HG03521 (cell line): ENCODE measurements around the gene PLD3.
"Not testable (repeated sequence)": the region's sequence is repeated elsewhere in the genome, so short reads cannot be mapped to it uniquely, and the experiment has no call there.

Source experiments
- ATAC-seq: cut with Tn5 transposase; IDR thresholded peaks from one replicate; pipeline ENCODE4 v1.9.1; 2021; ENCODE audit warnings: mild to moderate bottlenecking, moderate library complexity; ENCODE audit not compliant: unreplicated experiment

The PLD3 gene

GRCh38 chr19:40362160-40362559 is 13.7 kb downstream of the PLD3 start:
- no peak for ATAC-seq

GRCh38 chr19:40363069-40363468 is 14.6 kb downstream of the PLD3 start:
- no peak for ATAC-seq

- ATAC-seq, result no peak
Observed at GRCh38 chr19:40365010-40365409, 16.5 kb downstream of the PLD3 start.

GRCh38 chr19:40365613-40366401 is 17.3 kb downstream of the PLD3 start:
- ATAC-seq, result no peak

- ATAC-seq, result no peak
Observed at GRCh38 chr19:40366697-40367561, 18.4 kb downstream of the PLD3 start.

- no peak for ATAC-seq
Observed at GRCh38 chr19:40367577-40368434, 19.3 kb downstream of the PLD3 start.

GRCh38 chr19:40369797-40370196 is 21.3 kb downstream of the PLD3 start:
- no peak for ATAC-seq

- not testable (repeated sequence) for ATAC-seq
Observed at GRCh38 chr19:40370253-40370652, 21.8 kb downstream of the PLD3 start.

GRCh38 chr19:40370997-40371801 is 22.7 kb downstream of the PLD3 start:
- ATAC-seq, result no peak

GRCh38 chr19:40371802-40372122 is 23.3 kb downstream of the PLD3 start:
- ATAC-seq, result no peak

GRCh38 chr19:40374084-40374483 is 25.6 kb downstream of the PLD3 start:
- ATAC-seq, result no peak

GRCh38 chr19:40376286-40376862 is 27.9 kb downstream of the PLD3 start:
- ATAC-seq, result no peak

- ATAC-seq, result no peak
Observed at GRCh38 chr19:40377876-40378385, 29.4 kb downstream of the PLD3 start.

- ATAC-seq, result no peak
Observed at GRCh38 chr19:40378509-40378908, 30.0 kb downstream of the PLD3 start.

GRCh38 chr19:40379446-40380198 is 31.1 kb downstream of the PLD3 start:
- ATAC-seq, result no peak

GRCh38 chr19:40380199-40381037 is 31.9 kb downstream of the PLD3 start:
- no peak for ATAC-seq

- ATAC-seq, result no peak
Observed at GRCh38 chr19:40381321-40381720, 32.8 kb downstream of the PLD3 start.

- ATAC-seq, result no peak
Observed at GRCh38 chr19:40383668-40384248, 35.3 kb downstream of the PLD3 start.
